ENCODE data around the gene ATP6V1E1. TPM values are rescaled to one million over a fixed set of nuclear protein-coding genes. Genes with fewer than 3 reads are reported as not detected.
"Not testable (repeated sequence)": the region's sequence is repeated elsewhere in the genome, so short reads cannot be mapped to it uniquely, and the experiment has no call there.

ATP6V1E1 gene
- polyA plus RNA-seq, 3 donors, result 114 to 147 (median 144) TPM

- Histone ChIP-seq H3K36me3 (replicated peaks in 1 of 2; ENCODE audit: control insufficient read depth in 1 of 2, insufficient read depth in 2 of 2, low read length in 2 of 2) (no peaks in the 10 kb centered on the region), H3K4me2 (replicated peaks; ENCODE audit: extremely low read depth, low read length, poor library complexity, severe bottlenecking) (peak overlapping the region; percentile 17), H3K27me3 (ENCODE audit: control insufficient read depth in 2 of 2, insufficient read depth in 2 of 2, low read length in 2 of 2) (no peaks in the 10 kb centered on the region), H3K9me3 (replicated peaks in 1 of 2; ENCODE audit: control insufficient read depth in 1 of 2, insufficient read depth in 1 of 2, low read length in 2 of 2) (no peaks in the 10 kb centered on the region), H2AFZ (ENCODE audit: insufficient read depth, low read depth, low read length, poor library complexity, severe bottlenecking) (peak overlapping the region; percentile 23), H3K4me3 (replicated peaks in 1 of 3; ENCODE audit: low read depth in 2 of 3, low read length in 3 of 3) (peak overlapping the region in 1 of 3 experiments; percentile 2), H3K79me2 (ENCODE audit: insufficient read depth, low read length) (peaks cover 91% of the 10 kb centered on the region), H3K27ac (ENCODE audit: low read depth in 1 of 2, low read length in 2 of 2) (peak overlapping the region; percentile 72 to 77), H3K9ac (ENCODE audit: insufficient read depth, low read length, poor library complexity, severe bottlenecking) (no peak overlapping the region), H4K20me1 (ENCODE audit: insufficient read depth, low read length) (no peaks in the 10 kb centered on the region), H3K4me1 (ENCODE audit: control insufficient read depth in 1 of 2, insufficient read depth in 2 of 2, low read length in 2 of 2) (peaks cover 25 to 48% of the 10 kb centered on the region in 2 donors)
- H3K4me1 Mint-ChIP-seq, result peaks cover 50% of the 10 kb centered on the region
- TF ChIP-seq CTCF (IDR thresholded peaks at IDR 0.05), result no peak
- no peaks in the 10 kb centered on the region for H3K27me3 Mint-ChIP-seq (ENCODE audit: low read depth in 3 of 3)
- H3K36me3 Mint-ChIP-seq, result peaks cover 6 to 22% of the 10 kb centered on the region in 2 donors
- peak overlapping the region; percentile 91 to 99 (median 97) for H3K27ac Mint-ChIP-seq
- peak in 2 of 3 donors; percentile 63 to 83 for DNase-seq
- intact Hi-C loops (cut with micrococcal nuclease), result no loop called here
- no peaks in the 10 kb centered on the region for H3K9me3 Mint-ChIP-seq
- WGBS (ENCODE audit: insufficient coverage), result 21% methylated on average over 4 of the region's 5 CpGs
- H3K4me3 Mint-ChIP-seq, result peak overlapping the region; percentile 62 to 75
Observed at GRCh38 chr22:17647991-17648390, 19.4 kb upstream of the ATP6V1E1 start.

GRCh38 chr22:17647452-17647851 lies 18.9 kb upstream of the ATP6V1E1 start:
- Histone ChIP-seq H3K9ac (ENCODE audit: insufficient read depth, low read length, poor library complexity, severe bottlenecking) (no peak overlapping the region), H4K20me1 (ENCODE audit: insufficient read depth, low read length) (no peaks in the 10 kb centered on the region), H3K79me2 (ENCODE audit: insufficient read depth, low read length) (peaks cover 91% of the 10 kb centered on the region), H3K27me3 (ENCODE audit: control insufficient read depth in 2 of 2, insufficient read depth in 2 of 2, low read length in 2 of 2) (no peaks in the 10 kb centered on the region), H3K9me3 (replicated peaks in 1 of 2; ENCODE audit: control insufficient read depth in 1 of 2, insufficient read depth in 1 of 2, low read length in 2 of 2) (no peaks in the 10 kb centered on the region), H3K4me3 (replicated peaks in 1 of 3; ENCODE audit: low read depth in 2 of 3, low read length in 3 of 3) (peak overlapping the region in 1 of 3 experiments; percentile 2), H3K36me3 (replicated peaks in 1 of 2; ENCODE audit: control insufficient read depth in 1 of 2, insufficient read depth in 2 of 2, low read length in 2 of 2) (no peaks in the 10 kb centered on the region), H2AFZ (ENCODE audit: insufficient read depth, low read depth, low read length, poor library complexity, severe bottlenecking) (no peak overlapping the region), H3K4me2 (replicated peaks; ENCODE audit: extremely low read depth, low read length, poor library complexity, severe bottlenecking) (no peak overlapping the region), H3K27ac (ENCODE audit: low read depth in 1 of 2, low read length in 2 of 2) (peak overlapping the region; percentile 72 to 77), H3K4me1 (ENCODE audit: control insufficient read depth in 1 of 2, insufficient read depth in 2 of 2, low read length in 2 of 2) (peaks cover 30 to 53% of the 10 kb centered on the region in 2 donors)
- no peak overlapping the region for H3K4me3 Mint-ChIP-seq
- peaks cover 54% of the 10 kb centered on the region for H3K4me1 Mint-ChIP-seq
- DNase-seq, result no peak
- TF ChIP-seq CTCF (IDR thresholded peaks at IDR 0.05), result no peak
- no CpG with 5 or more reads among the region's 5 CpGs for WGBS (ENCODE audit: insufficient coverage)
- intact Hi-C loops (cut with micrococcal nuclease), result no loop called here
- peaks cover 0 to 2% (median 0%) of the 10 kb centered on the region in 7 donors for H3K9me3 Mint-ChIP-seq
- peaks cover 7 to 19% of the 10 kb centered on the region in 2 donors for H3K36me3 Mint-ChIP-seq
- no peaks in the 10 kb centered on the region for H3K27me3 Mint-ChIP-seq (ENCODE audit: low read depth in 3 of 3)
- peak overlapping the region; percentile 91 to 99 (median 97) for H3K27ac Mint-ChIP-seq

- Mint-ChIP-seq H3K4me1 (peaks cover 51% of the 10 kb centered on the region), H3K36me3 (peaks cover 12 to 18% of the 10 kb centered on the region in 2 donors), H3K27ac (peak overlapping the region; percentile 47 to 91 (median 82))
- H2AFZ ChIP-seq (ENCODE audit: insufficient read depth, low read depth, low read length, poor library complexity, severe bottlenecking); H3K27me3 ChIP-seq (ENCODE audit: control insufficient read depth in 2 of 2, insufficient read depth in 2 of 2, low read length in 2 of 2); H3K9me3 Mint-ChIP-seq; H3K9me3 ChIP-seq (replicated peaks in 1 of 2; ENCODE audit: control insufficient read depth in 1 of 2, insufficient read depth in 1 of 2, low read length in 2 of 2); H3K4me3 Mint-ChIP-seq; H3K9ac ChIP-seq (ENCODE audit: insufficient read depth, low read length, poor library complexity, severe bottlenecking); H3K27me3 Mint-ChIP-seq (ENCODE audit: low read depth in 3 of 3); intact Hi-C loops (cut with micrococcal nuclease); H3K4me3 ChIP-seq (replicated peaks in 1 of 3; ENCODE audit: low read depth in 2 of 3, low read length in 3 of 3); DNase-seq; H3K36me3 ChIP-seq (replicated peaks in 1 of 2; ENCODE audit: control insufficient read depth in 1 of 2, insufficient read depth in 2 of 2, low read length in 2 of 2); H3K4me2 ChIP-seq (replicated peaks; ENCODE audit: extremely low read depth, low read length, poor library complexity, severe bottlenecking); H4K20me1 ChIP-seq (ENCODE audit: insufficient read depth, low read length): not testable (repeated sequence)
- Histone ChIP-seq H3K27ac (ENCODE audit: low read depth in 1 of 2, low read length in 2 of 2) (peak overlapping the region in 1 of 2 donors; percentile 49), H3K79me2 (ENCODE audit: insufficient read depth, low read length) (peaks cover 82% of the 10 kb centered on the region), H3K4me1 (ENCODE audit: control insufficient read depth in 1 of 2, insufficient read depth in 2 of 2, low read length in 2 of 2) (peaks cover 37 to 51% of the 10 kb centered on the region in 2 donors)
- WGBS (ENCODE audit: insufficient coverage), result no CpG with 5 or more reads among the region's 4 CpGs
Observed at GRCh38 chr22:17642357-17642756, 13.8 kb upstream of the ATP6V1E1 start.

All from CD14-positive monocyte (primary cell).